BE2C (cell line): ENCODE measurements around the gene CDC27.

Experiments
- DNase-seq: peaks from one replicate; pipeline ENCODE4 v3.0.0-alpha.2; 2020
- H3K27me3 ChIP-seq: fragments of 250-450 bp; sonication (Bioruptor Pico); 2 replicates; pipeline ENCODE4 v1.5.1; 2020; ENCODE audit warnings: mild to moderate bottlenecking
- H3K36me3 ChIP-seq: fragments of 250-450 bp; sonication (Bioruptor Pico); 2 replicates; pipeline ENCODE4 v1.5.1; 2020; ENCODE audit warnings: mild to moderate bottlenecking
- H3K4me1 ChIP-seq: fragments of 250-450 bp; sonication (Bioruptor Pico); 2 replicates; pipeline ENCODE4 v1.5.1; 2020
- H3K4me3 ChIP-seq: 2 replicates; pipeline ENCODE4 v1.5.1; 2011; ENCODE audit warnings: low read depth, low read length
- H3K9me3 ChIP-seq: fragments of 250-450 bp; sonication (Bioruptor Pico); 2 replicates; pipeline ENCODE4 v1.5.1; 2020
- TF ChIP-seq, protein P1 (sequence below): IDR thresholded peaks from 2 replicates; pipeline ENCODE4 v1.5.1; 2012; ENCODE audit warnings: mild to moderate bottlenecking, low read depth, low read length

CDC27 gene

GRCh38 chr17:47232465-47232864, 43.4 kb upstream of the CDC27 start:
- Histone ChIP-seq H3K36me3 (no peaks in the 10 kb centered on the region), H3K4me1 (peaks cover 4% of the 10 kb centered on the region), H3K4me3 (no peak overlapping the region), H3K27me3 (no peaks in the 10 kb centered on the region), H3K9me3 (no peaks in the 10 kb centered on the region)
- TF ChIP-seq, protein P1, sequence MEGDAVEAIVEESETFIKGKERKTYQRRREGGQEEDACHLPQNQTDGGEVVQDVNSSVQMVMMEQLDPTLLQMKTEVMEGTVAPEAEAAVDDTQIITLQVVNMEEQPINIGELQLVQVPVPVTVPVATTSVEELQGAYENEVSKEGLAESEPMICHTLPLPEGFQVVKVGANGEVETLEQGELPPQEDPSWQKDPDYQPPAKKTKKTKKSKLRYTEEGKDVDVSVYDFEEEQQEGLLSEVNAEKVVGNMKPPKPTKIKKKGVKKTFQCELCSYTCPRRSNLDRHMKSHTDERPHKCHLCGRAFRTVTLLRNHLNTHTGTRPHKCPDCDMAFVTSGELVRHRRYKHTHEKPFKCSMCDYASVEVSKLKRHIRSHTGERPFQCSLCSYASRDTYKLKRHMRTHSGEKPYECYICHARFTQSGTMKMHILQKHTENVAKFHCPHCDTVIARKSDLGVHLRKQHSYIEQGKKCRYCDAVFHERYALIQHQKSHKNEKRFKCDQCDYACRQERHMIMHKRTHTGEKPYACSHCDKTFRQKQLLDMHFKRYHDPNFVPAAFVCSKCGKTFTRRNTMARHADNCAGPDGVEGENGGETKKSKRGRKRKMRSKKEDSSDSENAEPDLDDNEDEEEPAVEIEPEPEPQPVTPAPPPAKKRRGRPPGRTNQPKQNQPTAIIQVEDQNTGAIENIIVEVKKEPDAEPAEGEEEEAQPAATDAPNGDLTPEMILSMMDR: no peak
- no peak for DNase-seq

DNA sequence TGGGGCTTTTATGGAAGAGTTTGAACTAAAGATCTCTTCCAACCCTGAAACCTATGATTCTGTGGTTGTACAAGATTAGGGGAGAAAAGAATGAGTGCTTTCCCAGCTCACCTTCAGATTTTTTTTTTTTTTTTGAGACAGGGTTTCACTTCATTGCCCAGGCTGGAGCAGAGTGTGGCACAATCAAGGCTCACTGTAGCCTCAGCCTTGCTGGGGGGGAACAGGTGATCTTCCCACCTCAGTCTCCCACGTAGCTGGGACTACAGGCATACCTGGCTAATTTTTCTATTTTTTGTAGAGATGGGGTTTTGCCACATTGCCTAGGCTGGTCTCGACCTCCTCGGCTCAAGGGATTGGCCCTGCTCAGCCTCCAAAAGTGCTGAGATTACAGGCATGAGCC, 42.8 kb upstream of the CDC27 start:
- Histone ChIP-seq H3K9me3 (no peaks in the 10 kb centered on the region), H3K4me3 (no peak overlapping the region), H3K36me3 (no peaks in the 10 kb centered on the region), H3K27me3 (no peaks in the 10 kb centered on the region), H3K4me1 (peaks cover 4% of the 10 kb centered on the region)
- no peak for DNase-seq
- TF ChIP-seq, protein P1: no peak

GRCh38 chr17:47231334-47231733, 42.2 kb upstream of the CDC27 start:
- TF ChIP-seq, protein P1: no peak
- Histone ChIP-seq H3K27me3 (no peaks in the 10 kb centered on the region), H3K36me3 (no peaks in the 10 kb centered on the region), H3K4me3 (no peak overlapping the region), H3K9me3 (no peaks in the 10 kb centered on the region), H3K4me1 (peaks cover 4% of the 10 kb centered on the region)
- DNase-seq: no peak

GRCh38 chr17:47230864-47231263, 41.8 kb upstream of the CDC27 start:
- no peaks in the 10 kb centered on the region for H3K27me3 ChIP-seq
- TF ChIP-seq, protein P1: no peak
- no peak for DNase-seq
- no peaks in the 10 kb centered on the region for H3K9me3 ChIP-seq
- H3K4me3 ChIP-seq: no peak overlapping the region
- no peaks in the 10 kb centered on the region for H3K36me3 ChIP-seq
- H3K4me1 ChIP-seq: peaks cover 4% of the 10 kb centered on the region

- Histone ChIP-seq H3K9me3 (no peaks in the 10 kb centered on the region), H3K4me3 (peak overlapping the region; percentile 54), H3K36me3 (no peaks in the 10 kb centered on the region), H3K4me1 (peaks cover 8% of the 10 kb centered on the region), H3K27me3 (no peaks in the 10 kb centered on the region)
- TF ChIP-seq, protein P1: peak; percentile 100
- DNase-seq: peak; percentile 83
Measured at GRCh38 chr17:47229535-47230443, 40.7 kb upstream of the CDC27 start.

GRCh38 chr17:47227862-47228261, 38.8 kb upstream of the CDC27 start:
- Histone ChIP-seq H3K36me3 (no peaks in the 10 kb centered on the region), H3K9me3 (no peaks in the 10 kb centered on the region), H3K4me3 (no peak overlapping the region), H3K27me3 (no peaks in the 10 kb centered on the region), H3K4me1 (peaks cover 8% of the 10 kb centered on the region)
- no peak for DNase-seq
- TF ChIP-seq, protein P1: no peak
